IPS DF 19.7 (cell line): ENCODE measurements around the gene PDHX.

Source experiments
- DNase-seq: peaks from one replicate; pipeline ENCODE4 v3.0.0-alpha.2; 2013; ENCODE audit warnings: low read depth, low spot score

The PDHX gene

DNA sequence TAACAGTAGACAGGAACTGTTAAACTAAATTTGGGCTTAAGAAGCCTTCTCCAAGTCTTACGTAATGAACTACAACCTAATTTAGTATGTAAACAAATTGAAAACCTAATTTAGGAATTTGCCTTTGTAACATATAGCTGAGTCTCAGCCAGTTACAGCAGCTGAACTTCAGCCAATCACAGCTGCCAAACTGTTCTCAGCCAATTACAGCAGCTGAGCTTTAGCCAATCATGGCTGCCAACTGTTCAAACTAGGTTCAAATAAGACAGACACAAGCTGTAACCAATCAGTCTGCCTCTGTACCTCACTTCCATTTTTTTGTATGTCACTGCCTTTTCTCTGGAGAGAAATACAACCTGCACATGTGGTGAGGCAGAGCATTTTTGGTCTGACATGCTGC, 127.5 kb downstream of the PDHX start:
- DNase-seq: no peak

DNA sequence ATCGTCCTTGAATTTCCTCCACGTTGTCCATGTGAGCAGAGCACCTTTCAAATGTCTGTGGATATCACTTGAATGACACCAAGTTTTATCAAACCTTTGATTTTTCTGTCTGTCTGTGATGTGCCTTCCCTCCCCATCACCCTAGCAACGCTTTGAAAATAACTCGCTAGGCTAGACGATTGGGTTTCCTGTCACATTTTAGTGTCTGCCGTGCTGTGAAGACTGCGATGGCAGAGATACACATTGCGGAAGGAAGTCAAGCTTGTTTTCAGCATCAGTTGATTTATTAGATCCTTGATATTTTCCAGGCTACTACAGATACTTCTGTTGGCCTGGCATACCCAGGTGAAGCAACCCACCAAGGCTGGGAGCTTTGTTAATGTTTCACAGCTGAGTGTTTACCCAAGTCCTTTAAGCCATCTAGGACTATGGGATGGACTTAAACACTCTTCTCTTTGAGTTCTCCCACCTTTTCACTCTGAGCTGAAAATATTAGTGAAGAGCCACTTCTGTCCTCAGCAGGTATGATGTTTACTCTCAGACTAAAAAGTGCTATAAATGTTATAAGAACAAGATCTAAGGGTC, 128.9 kb downstream of the PDHX start:
- DNase-seq: no peak
